ENCODE measurements around the gene SH3RF3.

DNA sequence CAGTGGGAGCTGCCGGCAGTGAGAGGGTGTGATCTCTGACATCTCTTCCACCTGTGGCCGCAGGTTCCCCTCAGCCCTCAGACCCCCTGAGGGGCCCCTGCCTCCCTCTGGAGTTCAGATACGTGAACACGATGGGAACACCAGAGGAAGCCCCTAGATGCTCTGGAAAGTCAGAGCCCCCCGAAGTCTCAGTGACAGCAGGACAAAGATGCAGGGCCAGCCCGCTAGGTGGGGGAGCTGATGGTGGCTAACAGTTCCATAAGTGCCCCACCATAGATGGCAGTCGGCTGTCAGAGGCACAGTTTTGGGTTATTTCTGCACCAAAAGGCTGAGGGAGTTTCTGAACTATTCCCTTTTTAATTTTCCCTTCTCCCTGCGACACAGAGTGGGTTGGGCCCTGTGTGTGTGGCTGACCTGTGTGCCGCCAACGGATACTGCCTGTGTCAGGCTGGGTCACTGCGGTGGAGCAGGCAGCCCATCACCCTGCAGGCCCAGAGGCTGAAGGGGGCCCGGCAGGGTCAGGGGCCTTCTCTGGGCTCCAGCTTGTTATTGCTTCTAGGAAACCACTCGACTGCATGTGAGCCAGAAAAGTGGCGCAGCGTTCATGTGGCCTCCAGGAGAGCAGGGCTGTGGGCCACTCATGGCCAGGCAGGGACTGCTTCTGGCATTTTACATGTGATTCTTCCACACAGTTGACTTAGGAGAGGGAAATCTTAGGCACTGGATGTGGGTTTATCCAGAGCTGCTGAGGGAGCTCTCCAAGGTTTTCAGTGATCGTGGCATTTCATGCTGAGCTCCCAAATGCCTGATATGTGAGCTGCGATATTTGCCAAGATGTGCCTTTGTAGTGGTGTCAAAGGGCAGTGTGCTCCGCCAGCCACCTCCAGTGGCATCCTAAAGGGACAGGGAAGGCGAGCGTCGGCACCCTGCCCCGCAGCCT, 225.1 kb downstream of the SH3RF3 start:
- TF ChIP-seq TRIM28 (IDR thresholded peaks at IDR 0.05) (no peak), MYNN (IDR thresholded peaks at IDR 0.05) (no peak), MYNN (CRISPR knock-in tag; IDR thresholded peaks at IDR 0.05) (no peak), BACH1 (tag; IDR thresholded peaks at IDR 0.05) (no peak), KAT2B (IDR thresholded peaks at IDR 0.05; ENCODE audit: low read depth, low read length) (no peak)
- TF ChIP-seq, protein P1, sequence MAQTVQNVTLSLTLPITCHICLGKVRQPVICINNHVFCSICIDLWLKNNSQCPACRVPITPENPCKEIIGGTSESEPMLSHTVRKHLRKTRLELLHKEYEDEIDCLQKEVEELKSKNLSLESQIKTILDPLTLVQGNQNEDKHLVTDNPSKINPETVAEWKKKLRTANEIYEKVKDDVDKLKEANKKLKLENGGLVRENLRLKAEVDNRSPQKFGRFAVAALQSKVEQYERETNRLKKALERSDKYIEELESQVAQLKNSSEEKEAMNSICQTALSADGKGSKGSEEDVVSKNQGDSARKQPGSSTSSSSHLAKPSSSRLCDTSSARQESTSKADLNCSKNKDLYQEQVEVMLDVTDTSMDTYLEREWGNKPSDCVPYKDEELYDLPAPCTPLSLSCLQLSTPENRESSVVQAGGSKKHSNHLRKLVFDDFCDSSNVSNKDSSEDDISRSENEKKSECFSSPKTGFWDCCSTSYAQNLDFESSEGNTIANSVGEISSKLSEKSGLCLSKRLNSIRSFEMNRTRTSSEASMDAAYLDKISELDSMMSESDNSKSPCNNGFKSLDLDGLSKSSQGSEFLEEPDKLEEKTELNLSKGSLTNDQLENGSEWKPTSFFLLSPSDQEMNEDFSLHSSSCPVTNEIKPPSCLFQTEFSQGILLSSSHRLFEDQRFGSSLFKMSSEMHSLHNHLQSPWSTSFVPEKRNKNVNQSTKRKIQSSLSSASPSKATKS (CRISPR knock-in tag; IDR thresholded peaks at IDR 0.05) = no peak
